ENCODE measurements around the gene LRRC46. TPM values are rescaled to one million over a fixed set of nuclear protein-coding genes. Genes with fewer than 3 reads are reported as not detected.
A peak's percentile ranks its signal among the peaks of the same experiment; 100 is the strongest.

Gene LRRC46
- total RNA-seq, 1 donor = not detected

GRCh38 chr17:47844814-47845715 is 13.6 kb downstream of the LRRC46 start:
- peak; percentile 34 for DNase-seq (ENCODE audit: low read depth)
- no peak overlapping the region for H3K4me3 ChIP-seq (ENCODE audit: low read depth, low read length)
- TF ChIP-seq CTCF (IDR thresholded peaks at IDR 0.05; ENCODE audit: insufficient read depth, low read length) = peak; percentile 59

GRCh38 chr17:47845716-47846075 is 14.2 kb downstream of the LRRC46 start:
- TF ChIP-seq CTCF (IDR thresholded peaks at IDR 0.05; ENCODE audit: insufficient read depth, low read length) = no peak
- H3K4me3 ChIP-seq (ENCODE audit: low read depth, low read length) = no peak overlapping the region
- DNase-seq (ENCODE audit: low read depth) = no peak

GRCh38 chr17:47846716-47847340 is 15.4 kb downstream of the LRRC46 start:
- no peak for TF ChIP-seq CTCF (IDR thresholded peaks at IDR 0.05; ENCODE audit: insufficient read depth, low read length)
- H3K4me3 ChIP-seq (ENCODE audit: low read depth, low read length) = no peak overlapping the region
- no peak for DNase-seq (ENCODE audit: low read depth)

GRCh38 chr17:47847341-47848197 is 16.1 kb downstream of the LRRC46 start:
- no peak overlapping the region for H3K4me3 ChIP-seq (ENCODE audit: low read depth, low read length)
- peak; percentile 27 for TF ChIP-seq CTCF (IDR thresholded peaks at IDR 0.05; ENCODE audit: insufficient read depth, low read length)
- DNase-seq (ENCODE audit: low read depth) = no peak

GRCh38 chr17:47848198-47848513 is 16.7 kb downstream of the LRRC46 start:
- no peak for DNase-seq (ENCODE audit: low read depth)
- no peak for TF ChIP-seq CTCF (IDR thresholded peaks at IDR 0.05; ENCODE audit: insufficient read depth, low read length)
- H3K4me3 ChIP-seq (ENCODE audit: low read depth, low read length) = no peak overlapping the region

- no peak for DNase-seq (ENCODE audit: low read depth)
- no peak overlapping the region for H3K4me3 ChIP-seq (ENCODE audit: low read depth, low read length)
- TF ChIP-seq CTCF (IDR thresholded peaks at IDR 0.05; ENCODE audit: insufficient read depth, low read length) = no peak
Observed at GRCh38 chr17:47850373-47850691, 18.9 kb downstream of the LRRC46 start.

Measured in fibroblast of the aortic adventitia (primary cell).